Adrenal gland (tissue), 12 donors: ENCODE data around the gene FCHSD1. TPM values are rescaled to one million over a fixed set of nuclear protein-coding genes. Genes with fewer than 3 reads are reported as not detected.
"Not testable (repeated sequence)": the region's sequence is repeated elsewhere in the genome, so short reads cannot be mapped to it uniquely, and the experiment has no call there.

ENCODE experiments used
- DNase-seq, 7 donors: peaks; one replicate each; pipeline ENCODE4 v3.0.0-alpha.2; 2019 to 2020
- H3K27ac ChIP-seq, 5 donors: fragments of 200-600 bp; sonication (generic) in 4 of 5; 1 replicate in 3 of 5; 2 replicates in 2 of 5; pipeline versions ENCODE4 v1.5.1 to v1.8.0; 2016 to 2020; ENCODE audit warnings: mild to moderate bottlenecking in 1 of 5
- H3K27me3 ChIP-seq: fragments of 200-600 bp; 2 replicates; pipeline ENCODE4 v1.8.0; 2021
- H3K36me3 ChIP-seq, 2 donors: fragments of 200-600 bp; replicated peaks in 1 of 2; 1 replicate in 1 of 2; 2 replicates in 1 of 2; pipeline versions ENCODE4 v1.5.1 to v1.8.0; 2018 to 2022
- H3K4me1 ChIP-seq, 2 donors: fragments of 200-600 bp; replicated peaks in 1 of 2; 1 replicate in 1 of 2; 2 replicates in 1 of 2; pipeline versions ENCODE4 v1.5.1 to v1.8.0; 2018 to 2021
- H3K4me3 ChIP-seq, 4 donors: fragments of 200-600 bp; sonication (generic) in 3 of 4; one replicate each; pipeline ENCODE4 v1.5.1; 2016 to 2018
- H3K9me3 ChIP-seq, 3 donors: fragments of 200-600 bp; sonication (generic) in 1 of 3; replicated peaks in 1 of 3; 1 replicate in 2 of 3; 2 replicates in 1 of 3; pipeline versions ENCODE4 v1.5.1 to v1.8.0; 2016 to 2021
- POLR2A ChIP-seq, 2 donors: fragments of 450-650 bp; IDR thresholded peaks; one replicate each; pipeline ENCODE4 v1.6.1; 2017; ENCODE audit warnings: antibody characterized with exemption in 2 of 2, mild to moderate bottlenecking in 2 of 2, moderate library complexity in 1 of 2
- WGBS, 4 donors: extraction: QIAGEN DNeasy Blood & Tissue Kit in 2 of 4; methylation state at CpG; one replicate each; pipeline versions ENCODE4 v1.1.5 to v1.1.7; 2013 to 2017; 5-methylcytosine and 5-hydroxymethylcytosine counted together
- intact Hi-C, 2 donors: fragments of 100-400 bp; cut with DNase I; formaldehyde crosslinking; loops; one replicate each; pipeline versions ENCODE4 v1.14.1 to v1.15.0; 2022 to 2023
- polyA plus RNA-seq, 3 donors: library from polyadenylated mRNA; stranded (reverse); fragments of 200-250 nt in 2 of 3; fragments of 350-450 nt in 1 of 3; fragmentation: Illumina TruSeq in 1 of 3; extraction: RNeasy Lipid Tissue Mini Kit (QIAGEN cat#74804) in 1 of 3; gene quantifications; one replicate each; pipeline ENCODE4 v1.2.3, GENCODE V29; 2013 to 2014
- total RNA-seq, 9 donors: library from RNA; depleted of rRNA in 4 of 9; stranded (reverse); fragments of >200 nt in 4 of 9; fragments of 120-200 nt in 1 of 9; fragmentation: NEBNext Ultra II Directional in 1 of 9; extraction: Animal tissue kit (Norgen Biotek cat#: 25700) in 1 of 9; gene quantifications; one replicate each; pipeline versions ENCODE4 v1.1.0 to v1.2.4, GENCODE V29; 2013 to 2023
- TF ChIP-seq, protein P1 (sequence below), 6 experiments: fragments of 450-650 bp in 4 of 6; fragments of 200-600 bp in 2 of 6; sonication (generic) in 1 of 6; IDR thresholded peaks; 1 replicate in 5 of 6; 2 replicates in 1 of 6; pipeline versions ENCODE4 v1.5.1 to v1.8.0; 2016 to 2021; ENCODE audit warnings: antibody characterized with exemption in 6 of 6, mild to moderate bottlenecking in 2 of 6, moderate library complexity in 1 of 6
- donor health status: healthy with polysubstance abuse.
- donor health status: Bipolar disorder and iron deficiency.
- donor health status: DM: yes; HTN: yes; CAD: no.
- donor health status: DM: no; HTN: no; CAD: no.
- donor health status: DM: no; HTN: no; CAD: no.
- donor health status: DM: yes; HTN: yes; CAD: no.

Gene FCHSD1
- total and polyA plus RNA-seq, 12 donors = 3.7 to 53.9 (median 16.9) TPM

GRCh38 chr5:141615991-141616720 is 35.1 kb downstream of the FCHSD1 start:
- intact Hi-C loops = no loop called here
- WGBS, 4 donors = 65 to 74% (median 73%) methylated on average over 9 of the region's 9 CpGs
- Histone ChIP-seq H3K4me1 (peaks cover 13 to 29% of the 10 kb centered on the region in 2 donors), H3K27me3 (no peaks in the 10 kb centered on the region), H3K27ac (peak overlapping the region in 2 of 5 donors; percentile 92), H3K4me3 (no peak overlapping the region), H3K36me3 (peaks cover 0 to 14% of the 10 kb centered on the region in 2 donors), H3K9me3 (no peaks in the 10 kb centered on the region)
- no peak for DNase-seq
- TF ChIP-seq, protein P1, sequence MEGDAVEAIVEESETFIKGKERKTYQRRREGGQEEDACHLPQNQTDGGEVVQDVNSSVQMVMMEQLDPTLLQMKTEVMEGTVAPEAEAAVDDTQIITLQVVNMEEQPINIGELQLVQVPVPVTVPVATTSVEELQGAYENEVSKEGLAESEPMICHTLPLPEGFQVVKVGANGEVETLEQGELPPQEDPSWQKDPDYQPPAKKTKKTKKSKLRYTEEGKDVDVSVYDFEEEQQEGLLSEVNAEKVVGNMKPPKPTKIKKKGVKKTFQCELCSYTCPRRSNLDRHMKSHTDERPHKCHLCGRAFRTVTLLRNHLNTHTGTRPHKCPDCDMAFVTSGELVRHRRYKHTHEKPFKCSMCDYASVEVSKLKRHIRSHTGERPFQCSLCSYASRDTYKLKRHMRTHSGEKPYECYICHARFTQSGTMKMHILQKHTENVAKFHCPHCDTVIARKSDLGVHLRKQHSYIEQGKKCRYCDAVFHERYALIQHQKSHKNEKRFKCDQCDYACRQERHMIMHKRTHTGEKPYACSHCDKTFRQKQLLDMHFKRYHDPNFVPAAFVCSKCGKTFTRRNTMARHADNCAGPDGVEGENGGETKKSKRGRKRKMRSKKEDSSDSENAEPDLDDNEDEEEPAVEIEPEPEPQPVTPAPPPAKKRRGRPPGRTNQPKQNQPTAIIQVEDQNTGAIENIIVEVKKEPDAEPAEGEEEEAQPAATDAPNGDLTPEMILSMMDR (IDR thresholded peaks at IDR 0.05) = no peak
- TF ChIP-seq POLR2A (IDR thresholded peaks at IDR 0.05) = no peak

DNA sequence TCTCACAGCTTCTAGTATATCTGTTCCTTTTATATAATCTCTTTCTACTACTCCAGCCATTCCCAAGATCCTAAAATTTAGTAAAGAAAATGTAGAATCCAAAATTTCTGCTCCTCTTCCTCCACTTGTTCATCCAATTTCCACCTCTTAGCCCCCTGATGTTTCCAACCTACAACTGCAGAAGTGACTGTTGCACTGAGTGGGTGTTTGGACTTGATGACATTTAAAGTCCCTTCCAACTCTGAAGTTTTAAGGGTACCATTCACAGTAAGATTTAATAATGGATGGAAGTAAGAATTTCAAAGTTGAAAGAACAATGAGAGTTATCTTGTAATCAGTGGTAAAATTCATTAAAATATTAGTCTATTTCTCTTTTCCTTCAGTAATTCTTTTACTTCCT is 37.9 kb downstream of the FCHSD1 start:
- H3K27me3 ChIP-seq = no peaks in the 10 kb centered on the region
- DNase-seq = no peak

DNA sequence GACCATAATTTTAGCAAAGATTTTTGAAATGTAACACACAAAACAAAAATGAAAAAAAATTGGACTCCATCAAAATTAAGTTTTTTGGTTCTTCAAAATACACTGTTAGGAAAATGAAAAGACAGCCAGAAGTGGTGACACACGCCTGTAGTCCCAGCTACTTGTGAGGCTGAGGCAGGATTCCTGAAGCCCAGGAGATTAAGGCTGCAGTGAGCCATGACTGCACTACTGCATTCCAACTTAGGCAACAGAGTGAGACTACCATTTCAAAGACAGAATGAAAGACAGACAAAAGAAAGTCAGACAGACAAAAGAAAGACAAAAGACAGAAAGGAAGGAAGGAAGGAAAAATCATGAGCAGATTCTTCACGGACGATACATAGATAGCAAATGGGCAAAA is 39.9 kb downstream of the FCHSD1 start:
- TF ChIP-seq, protein P1 (IDR thresholded peaks at IDR 0.05) = no peak
- TF ChIP-seq POLR2A (IDR thresholded peaks at IDR 0.05) = no peak
- peaks cover 0 to 21% of the 10 kb centered on the region in 2 donors for H3K4me1 ChIP-seq
- 86 to 97% (median 93%) methylated on average over 3 of the region's 3 CpGs for WGBS, 4 donors

More for the DNA sequence above, 37.9 kb downstream of the FCHSD1 start:
- no peaks in the 10 kb centered on the region for H3K9me3 ChIP-seq
- H3K36me3 ChIP-seq = no peaks in the 10 kb centered on the region
- no peak overlapping the region for H3K27ac ChIP-seq
- no peak for TF ChIP-seq POLR2A (IDR thresholded peaks at IDR 0.05)
- TF ChIP-seq, protein P1 (IDR thresholded peaks at IDR 0.05) = no peak
- intact Hi-C loops = no loop called here
- H3K4me3 ChIP-seq = no peak overlapping the region
- peaks cover 13 to 23% of the 10 kb centered on the region in 2 donors for H3K4me1 ChIP-seq

DNA sequence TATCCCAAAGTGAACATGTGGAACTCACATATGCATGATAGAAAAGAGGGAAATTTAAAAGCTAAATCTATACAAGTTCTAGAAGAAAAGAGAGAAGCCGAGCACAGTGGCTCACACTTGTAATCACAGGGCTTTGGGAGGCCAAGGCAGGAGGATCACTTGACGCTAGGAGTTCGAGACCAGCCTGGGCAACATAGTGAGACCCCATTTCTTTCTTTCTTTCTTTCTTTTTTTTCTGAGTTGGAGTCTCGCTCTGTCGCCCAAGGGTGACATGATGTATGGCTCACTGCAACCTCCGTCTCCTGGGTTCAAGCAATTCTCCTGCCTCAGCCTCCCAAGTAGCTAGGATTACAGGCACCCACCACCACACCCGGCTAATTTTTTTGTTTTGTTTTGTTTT is 41.3 kb downstream of the FCHSD1 start:
- not testable (repeated sequence) for H3K9me3 ChIP-seq
- WGBS, 4 donors = 95 to 99% (median 97%) methylated on average over 7 of the region's 7 CpGs

More for the DNA sequence above, 39.9 kb downstream of the FCHSD1 start:
- no peak for DNase-seq
- Histone ChIP-seq H3K27me3 (no peaks in the 10 kb centered on the region), H3K27ac (no peak overlapping the region), H3K36me3 (no peaks in the 10 kb centered on the region), H3K9me3 (no peaks in the 10 kb centered on the region), H3K4me3 (no peak overlapping the region)
- intact Hi-C loops = no loop called here

GRCh38 chr5:141609044-141609443 is 42.2 kb downstream of the FCHSD1 start:
- WGBS, 4 donors = 94 to 97% (median 96%) methylated on average over 3 of the region's 3 CpGs
- DNase-seq = no peak
- no peak overlapping the region for H3K4me3 ChIP-seq
- no peaks in the 10 kb centered on the region for H3K27me3 ChIP-seq
- intact Hi-C loops = no loop called here
- no peak for TF ChIP-seq POLR2A (IDR thresholded peaks at IDR 0.05)
- TF ChIP-seq, protein P1 (IDR thresholded peaks at IDR 0.05) = no peak
- no peaks in the 10 kb centered on the region for H3K36me3 ChIP-seq
- H3K4me1 ChIP-seq = peaks cover 0 to 36% of the 10 kb centered on the region in 2 donors
- no peak overlapping the region for H3K27ac ChIP-seq
- H3K9me3 ChIP-seq = no peaks in the 10 kb centered on the region

More for the DNA sequence above, 41.3 kb downstream of the FCHSD1 start:
- DNase-seq, H3K27ac ChIP-seq, H3K27me3 ChIP-seq, H3K4me3 ChIP-seq, H3K36me3 ChIP-seq, intact Hi-C loops: not testable (repeated sequence)
- H3K4me1 ChIP-seq = peaks cover 0 to 27% of the 10 kb centered on the region in 2 donors
